PC-9 (cell line): ENCODE measurements around the gene FTSJ1. TPM values are rescaled to one million over a fixed set of nuclear protein-coding genes. Genes with fewer than 3 reads are reported as not detected.
"Not testable (repeated sequence)": the region's sequence is repeated elsewhere in the genome, so short reads cannot be mapped to it uniquely, and the experiment has no call there.

Source experiments
- BruUV-seq: library from RNA; stranded (reverse); fragments of 400-500 nt; replicated peaks from 2 replicates; lab custom pipeline; 2021; lab: Mats Ljungman, UMichigan
- CTCF ChIA-PET: fragments of 300-600 bp; sonication (Branson Sonifier 250); formaldehyde crosslinking; loops from one replicate; lab custom pipeline; 2022; ENCODE audit warnings: antibody characterized with exemption; lab: Charles Lee
- POLR2A ChIA-PET: fragments of 300-600 bp; sonication (Branson Sonifier 250); formaldehyde crosslinking; loops from one replicate; lab custom pipeline; 2022; ENCODE audit warnings: antibody characterized with exemption; ENCODE audit not compliant: unreplicated experiment; lab: Charles Lee
- DNase-seq, 2 experiments: peaks; one replicate each; pipeline versions ENCODE4 v3.0.0 to v3.0.0-alpha.2; 2015 to 2022; ENCODE audit warnings: mixed read lengths in 1 of 2
- H2AFZ ChIP-seq: fragments of 200-600 bp; sonication (generic); 2 replicates; pipeline ENCODE4 v1.8.1; 2017; ENCODE audit warnings: antibody characterized with exemption
- H3F3A ChIP-seq: fragments of 200-600 bp; sonication (generic); 2 replicates; pipeline ENCODE4 v1.8.1; 2017; ENCODE audit warnings: antibody characterized with exemption, mild to moderate bottlenecking, low read depth; ENCODE audit not compliant: insufficient read depth
- H3K27ac ChIP-seq: fragments of 200-600 bp; sonication (generic); 2 replicates; pipeline ENCODE4 v1.6.1; 2016; ENCODE audit warnings: mixed run types
- H3K27me3 ChIP-seq: fragments of 200-600 bp; sonication (generic); 2 replicates; pipeline ENCODE4 v1.6.1; 2016; ENCODE audit warnings: low read depth, mixed run types; ENCODE audit not compliant: insufficient read depth
- H3K36me3 ChIP-seq: fragments of 200-600 bp; sonication (generic); 2 replicates; pipeline ENCODE4 v1.6.1; 2016; ENCODE audit warnings: low read depth, mixed run types
- H3K4me1 ChIP-seq: fragments of 200-600 bp; sonication (generic); replicated peaks from 2 replicates; pipeline ENCODE4 v1.6.1; 2016; ENCODE audit warnings: mixed run types; ENCODE audit not compliant: insufficient read depth
- H3K4me2 ChIP-seq: fragments of 200-600 bp; sonication (generic); 2 replicates; pipeline ENCODE4 v1.6.1; 2017; ENCODE audit warnings: mixed run types
- H3K4me3 ChIP-seq: fragments of 200-600 bp; sonication (generic); 2 replicates; pipeline ENCODE4 v1.6.1; 2016; ENCODE audit warnings: mixed run types
- H3K79me2 ChIP-seq: fragments of 200-600 bp; sonication (generic); 2 replicates; pipeline ENCODE4 v1.6.1; 2017; ENCODE audit warnings: low read depth, mixed run types
- H3K9me2 ChIP-seq: fragments of 200-600 bp; sonication (generic); 2 replicates; pipeline ENCODE4 v1.8.1; 2017; ENCODE audit warnings: mild to moderate bottlenecking; ENCODE audit not compliant: insufficient read depth
- H3K9me3 ChIP-seq: fragments of 200-600 bp; sonication (generic); 2 replicates; pipeline ENCODE4 v1.8.1; 2016; ENCODE audit warnings: low read depth; ENCODE audit not compliant: insufficient read depth
- H4K20me1 ChIP-seq: fragments of 200-600 bp; sonication (generic); 2 replicates; pipeline ENCODE4 v1.8.1; 2017; ENCODE audit not compliant: insufficient read depth
- CTCF ChIP-seq: fragments of 200-600 bp; sonication (generic); conservative IDR thresholded peaks from 2 replicates; pipeline ENCODE4 v1.6.1; 2017; ENCODE audit warnings: mixed run types, antibody characterized with exemption, mild to moderate bottlenecking, moderate library complexity
- EZH2 ChIP-seq: fragments of 200-600 bp; sonication (generic); IDR thresholded peaks from 2 replicates; pipeline ENCODE4 v1.8.0; 2017; ENCODE audit warnings: antibody characterized with exemption, low read depth
- intact Hi-C: fragments of 100-400 bp; cut with micrococcal nuclease; formaldehyde crosslinking; loops from one replicate; pipeline ENCODE4 v1.10.0; 2022; ENCODE audit not compliant: unreplicated experiment
- total RNA-seq: library from RNA; stranded (reverse); gene quantifications from 2 replicates; pipeline ENCODE4 v1.2.3, GENCODE V29; 2021

Gene FTSJ1
- total RNA-seq, 1 experiment from 2014 or later: 44.0 TPM

GRCh38 chrX:48521353-48522243 is 45.6 kb downstream of the FTSJ1 start, which contains the start of gene EBP:
Gene EBP (plus strand): TSS chrX:48521808. CDS start chrX:48523772, 1,964 bp downstream.
- Histone ChIP-seq H3K4me1 (no peaks in the 10 kb centered on the region), H3K36me3 (no peaks in the 10 kb centered on the region), H3K4me3 (peak within 1 kb of the TSS; percentile 59), H3K4me2 (peak within 1 kb of the TSS; percentile 68), H4K20me1 (no peaks in the 10 kb centered on the region), H3K27ac (no peak within 1 kb of the TSS), H3K27me3 (no peaks in the 10 kb centered on the region), H3K79me2 (0 out of 2 replicates have a peak, but pooled peaks cover 8% of the 10 kb centered on the region), H3K9me3 (no peaks in the 10 kb centered on the region), H2AFZ (no peak within 1 kb of the TSS), H3K9me2 (no peaks in the 10 kb centered on the region), H3F3A (no peaks in the 10 kb centered on the region)
- TF ChIP-seq EZH2: no peak
- TF ChIP-seq CTCF: no peak
- intact Hi-C loops: loop anchor here (1.0 kb wide), 1 partner anchor 34 kb away; no protein-coding TSS in a partner anchor
- POLR2A ChIA-PET: interaction anchor here (0.7 kb wide), 1 partner anchor 280 kb away, joined by 8 read pairs; no protein-coding TSS in a partner anchor
- peak; percentile 77 to 84 for DNase-seq
- CTCF ChIA-PET: no interaction called here
- BruUV-seq: TSS peak; percentile 71

- no peak for DNase-seq
- Histone ChIP-seq H3K4me3 (peak overlapping the region; percentile 59), H3K27me3 (no peaks in the 10 kb centered on the region), H3K4me2 (peak overlapping the region; percentile 68), H3K36me3 (no peaks in the 10 kb centered on the region), H3K9me3 (no peaks in the 10 kb centered on the region), H3K79me2 (0 out of 2 replicates have a peak, but pooled peaks cover 8% of the 10 kb centered on the region), H3K4me1 (no peaks in the 10 kb centered on the region), H4K20me1 (no peaks in the 10 kb centered on the region), H3F3A (no peaks in the 10 kb centered on the region), H3K9me2 (no peaks in the 10 kb centered on the region), H2AFZ (no peak overlapping the region), H3K27ac (no peak overlapping the region)
- no TSS peak for BruUV-seq
- intact Hi-C loops: no loop called here
- no peak for TF ChIP-seq EZH2
- no peak for TF ChIP-seq CTCF
- ChIA-PET CTCF (no interaction called here), POLR2A (interaction anchor here (0.7 kb wide), 1 partner anchor 279 kb away, joined by 8 read pairs; no protein-coding TSS in a partner anchor)
Observed at GRCh38 chrX:48522291-48522690, 46.3 kb downstream of the FTSJ1 start.

- H3K4me2 ChIP-seq: no peak overlapping the region
- H3K79me2 ChIP-seq: 0 out of 2 replicates have a peak, but pooled peaks cover 8% of the 10 kb centered on the region
- DNase-seq: no peak
- H2AFZ ChIP-seq: no peak overlapping the region
- no peaks in the 10 kb centered on the region for H3K27me3 ChIP-seq
- no peaks in the 10 kb centered on the region for H3K36me3 ChIP-seq
- TF ChIP-seq EZH2 (no peak), CTCF (no peak)
- no peaks in the 10 kb centered on the region for H4K20me1 ChIP-seq
- POLR2A ChIA-PET: no interaction called here
- CTCF ChIA-PET: no interaction called here
- no peaks in the 10 kb centered on the region for H3K9me3 ChIP-seq
- intact Hi-C loops: no loop called here
- no TSS peak for BruUV-seq
- no peak overlapping the region for H3K27ac ChIP-seq
- no peaks in the 10 kb centered on the region for H3F3A ChIP-seq
- H3K4me3 ChIP-seq: no peak overlapping the region
- no peaks in the 10 kb centered on the region for H3K4me1 ChIP-seq
- H3K9me2 ChIP-seq: no peaks in the 10 kb centered on the region
Observed at GRCh38 chrX:48523682-48524081, 47.7 kb downstream of the FTSJ1 start.

GRCh38 chrX:48525853-48526252 is 49.9 kb downstream of the FTSJ1 start:
- H3K36me3 ChIP-seq, intact Hi-C loops, H4K20me1 ChIP-seq, H2AFZ ChIP-seq, POLR2A ChIA-PET, BruUV-seq, DNase-seq, H3K9me2 ChIP-seq, H3K4me2 ChIP-seq, H3K79me2 ChIP-seq, H3K27me3 ChIP-seq, CTCF ChIA-PET, H3K27ac ChIP-seq, H3F3A ChIP-seq, H3K4me3 ChIP-seq, H3K9me3 ChIP-seq, H3K4me1 ChIP-seq: not testable (repeated sequence)
